ENCODE results near the gene C1QA.

DNA sequence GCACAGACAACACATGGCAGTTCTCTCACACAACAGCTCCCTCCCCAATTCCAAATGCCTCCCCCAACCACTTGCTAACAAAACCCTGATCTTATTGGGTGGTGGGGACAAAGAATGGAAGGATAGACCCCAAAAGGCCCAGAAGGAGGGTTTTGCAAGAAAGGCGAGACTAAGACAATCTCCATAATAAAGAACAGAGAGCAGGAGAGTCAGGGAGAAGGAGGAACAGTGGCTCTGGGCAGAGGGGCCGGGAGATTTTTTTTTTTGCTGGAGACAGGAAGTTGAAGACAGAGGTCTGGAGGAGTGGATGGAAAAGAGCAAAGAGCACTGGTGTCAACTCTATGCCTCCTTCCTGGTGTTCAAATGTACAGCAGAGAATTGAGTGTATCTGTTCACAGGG, 6.5 kb upstream of the C1QA start:
- TF ChIP-seq POLR2A (IDR thresholded peaks at IDR 0.05), result no peak
- TF ChIP-seq, protein P1, sequence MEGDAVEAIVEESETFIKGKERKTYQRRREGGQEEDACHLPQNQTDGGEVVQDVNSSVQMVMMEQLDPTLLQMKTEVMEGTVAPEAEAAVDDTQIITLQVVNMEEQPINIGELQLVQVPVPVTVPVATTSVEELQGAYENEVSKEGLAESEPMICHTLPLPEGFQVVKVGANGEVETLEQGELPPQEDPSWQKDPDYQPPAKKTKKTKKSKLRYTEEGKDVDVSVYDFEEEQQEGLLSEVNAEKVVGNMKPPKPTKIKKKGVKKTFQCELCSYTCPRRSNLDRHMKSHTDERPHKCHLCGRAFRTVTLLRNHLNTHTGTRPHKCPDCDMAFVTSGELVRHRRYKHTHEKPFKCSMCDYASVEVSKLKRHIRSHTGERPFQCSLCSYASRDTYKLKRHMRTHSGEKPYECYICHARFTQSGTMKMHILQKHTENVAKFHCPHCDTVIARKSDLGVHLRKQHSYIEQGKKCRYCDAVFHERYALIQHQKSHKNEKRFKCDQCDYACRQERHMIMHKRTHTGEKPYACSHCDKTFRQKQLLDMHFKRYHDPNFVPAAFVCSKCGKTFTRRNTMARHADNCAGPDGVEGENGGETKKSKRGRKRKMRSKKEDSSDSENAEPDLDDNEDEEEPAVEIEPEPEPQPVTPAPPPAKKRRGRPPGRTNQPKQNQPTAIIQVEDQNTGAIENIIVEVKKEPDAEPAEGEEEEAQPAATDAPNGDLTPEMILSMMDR (IDR thresholded peaks at IDR 0.05), result no peak

Data from Peyer's patch (tissue), 4 donors.